ENCODE results near the gene ZNF225. TPM values are rescaled to one million over a fixed set of nuclear protein-coding genes. Genes with fewer than 3 reads are reported as not detected.

The ZNF225 gene
- total RNA-seq, 1 experiment from 2014 or later = 6.3 TPM

GRCh38 chr19:44092108-44092507 is 21.1 kb upstream of the ZNF225 start:
- Histone ChIP-seq H3K27ac (ENCODE audit: low read depth, low read length, poor library complexity, severe bottlenecking) (no peak overlapping the region), H3K9me3 (ENCODE audit: low read depth, low read length, poor library complexity, severe bottlenecking) (no peaks in the 10 kb centered on the region), H3K4me3 (ENCODE audit: low read depth, low read length, poor library complexity, severe bottlenecking) (no peak overlapping the region), H3K4me1 (ENCODE audit: insufficient read depth, low read length, poor library complexity, severe bottlenecking) (no peaks in the 10 kb centered on the region), H3K27me3 (replicated peaks; ENCODE audit: insufficient read depth, low read depth, low read length, poor library complexity) (no peaks in the 10 kb centered on the region), H3K36me3 (ENCODE audit: insufficient read depth, low read length, poor library complexity, severe bottlenecking) (no peaks in the 10 kb centered on the region)
- CTCF ChIA-PET = no interaction called here
- DNase-seq (ENCODE audit: low spot score) = no peak
- POLR2A ChIA-PET (ENCODE audit: low non-redundant PET) = no interaction called here
- TF ChIP-seq CTCF (conservative IDR thresholded peaks at IDR 0.05; ENCODE audit: low read depth, low read length) = no peak
- no peak for TF ChIP-seq EZH2 (IDR thresholded peaks at IDR 0.05; ENCODE audit: borderline replicate concordance, low read depth, low read length, poor library complexity, severe bottlenecking)
- no TSS peak for BruUV-seq (replicated peaks)
- intact Hi-C loops (cut with micrococcal nuclease; ENCODE audit: unreplicated experiment) = no loop called here

GRCh38 chr19:44093931-44094765 is 19.1 kb upstream of the ZNF225 start, which contains the start of gene ZNF224:
TSS of gene ZNF224 (plus strand) at chr19:44094361. CDS start at chr19:44097874, 3,513 bp downstream.
- BruUV-seq (replicated peaks) = no TSS peak
- H3K9me3 ChIP-seq (ENCODE audit: low read depth, low read length, poor library complexity, severe bottlenecking) = no peaks in the 10 kb centered on the region
- POLR2A ChIA-PET (ENCODE audit: low non-redundant PET) = no interaction called here
- H3K4me3 ChIP-seq (ENCODE audit: low read depth, low read length, poor library complexity, severe bottlenecking) = peak within 1 kb of the TSS; percentile 78
- H3K4me1 ChIP-seq (ENCODE audit: insufficient read depth, low read length, poor library complexity, severe bottlenecking) = no peaks in the 10 kb centered on the region
- no peaks in the 10 kb centered on the region for H3K36me3 ChIP-seq (ENCODE audit: insufficient read depth, low read length, poor library complexity, severe bottlenecking)
- H3K27ac ChIP-seq (ENCODE audit: low read depth, low read length, poor library complexity, severe bottlenecking) = peak within 1 kb of the TSS; percentile 73
- peak; percentile 96 for DNase-seq (ENCODE audit: low spot score)
- intact Hi-C loops (cut with micrococcal nuclease; ENCODE audit: unreplicated experiment) = no loop called here
- TF ChIP-seq CTCF (conservative IDR thresholded peaks at IDR 0.05; ENCODE audit: low read depth, low read length) (no peak), EZH2 (IDR thresholded peaks at IDR 0.05; ENCODE audit: borderline replicate concordance, low read depth, low read length, poor library complexity, severe bottlenecking) (no peak)
- CTCF ChIA-PET = interaction anchor here (0.6 kb wide), 1 partner anchor 294 kb away, joined by 3 read pairs; no protein-coding TSS in a partner anchor
- no peaks in the 10 kb centered on the region for H3K27me3 ChIP-seq (replicated peaks; ENCODE audit: insufficient read depth, low read depth, low read length, poor library complexity)

GRCh38 chr19:44107751-44108150 is 5.4 kb upstream of the ZNF225 start:
- intact Hi-C loops (cut with micrococcal nuclease; ENCODE audit: unreplicated experiment) = no loop called here
- peaks cover 35% of the 10 kb centered on the region for H3K36me3 ChIP-seq (ENCODE audit: insufficient read depth, low read length, poor library complexity, severe bottlenecking)
- no peaks in the 10 kb centered on the region for H3K27me3 ChIP-seq (replicated peaks; ENCODE audit: insufficient read depth, low read depth, low read length, poor library complexity)
- BruUV-seq (replicated peaks) = no TSS peak
- no peak overlapping the region for H3K4me3 ChIP-seq (ENCODE audit: low read depth, low read length, poor library complexity, severe bottlenecking)
- no peaks in the 10 kb centered on the region for H3K4me1 ChIP-seq (ENCODE audit: insufficient read depth, low read length, poor library complexity, severe bottlenecking)
- no peak overlapping the region for H3K27ac ChIP-seq (ENCODE audit: low read depth, low read length, poor library complexity, severe bottlenecking)
- CTCF ChIA-PET = no interaction called here
- no peak for TF ChIP-seq EZH2 (IDR thresholded peaks at IDR 0.05; ENCODE audit: borderline replicate concordance, low read depth, low read length, poor library complexity, severe bottlenecking)
- TF ChIP-seq CTCF (conservative IDR thresholded peaks at IDR 0.05; ENCODE audit: low read depth, low read length) = no peak
- H3K9me3 ChIP-seq (ENCODE audit: low read depth, low read length, poor library complexity, severe bottlenecking) = peaks cover 45% of the 10 kb centered on the region
- DNase-seq (ENCODE audit: low spot score) = no peak
- POLR2A ChIA-PET (ENCODE audit: low non-redundant PET) = no interaction called here

Measured in A673 (cell line).